Vagina (tissue), 2 donors: ENCODE data around the gene IRAK3. TPM values are rescaled to one million over a fixed set of nuclear protein-coding genes. Genes with fewer than 3 reads are reported as not detected.

Experiments used
- DNase-seq, 2 donors: peaks; one replicate each; pipeline ENCODE4 v3.0.0-alpha.2; 2017; ENCODE audit errors: extremely low spot score in 2 of 2
- H3K27ac ChIP-seq: fragments of 200-600 bp; sonication (generic); one replicate; pipeline ENCODE4 v1.5.1; 2019
- H3K27me3 ChIP-seq: fragments of 200-600 bp; sonication (generic); one replicate; pipeline ENCODE4 v1.5.1; 2019
- H3K36me3 ChIP-seq, 2 donors: fragments of 200-600 bp; sonication (generic); one replicate each; pipeline ENCODE4 v1.5.1; 2017 to 2019
- H3K4me1 ChIP-seq: fragments of 200-600 bp; sonication (generic); one replicate; pipeline ENCODE4 v1.5.1; 2019
- H3K4me3 ChIP-seq, 2 donors: fragments of 200-600 bp; sonication (generic); 1 replicate in 1 of 2; 2 replicates in 1 of 2; pipeline ENCODE4 v1.5.1; 2016 to 2019
- H3K9me3 ChIP-seq: fragments of 200-600 bp; sonication (generic); one replicate; pipeline ENCODE4 v1.5.1; 2019
- POLR2A ChIP-seq, 2 donors: fragments of 450-650 bp; IDR thresholded peaks; one replicate each; pipeline ENCODE4 v1.6.1; 2017; ENCODE audit warnings: antibody characterized with exemption in 2 of 2, mild to moderate bottlenecking in 2 of 2, moderate library complexity in 2 of 2
- POLR2AphosphoS5 ChIP-seq, 2 donors: sonication (generic); formaldehyde crosslinking; IDR thresholded peaks; one replicate each; pipeline ENCODE4 v1.9.0; 2017; ENCODE audit warnings: antibody characterized with exemption in 2 of 2, mild to moderate bottlenecking in 2 of 2, low read depth in 1 of 2; ENCODE audit not compliant: insufficient read depth in 1 of 2
- intact Hi-C: fragments of 100-400 bp; cut with DNase I; formaldehyde crosslinking; loops from one replicate; pipeline ENCODE4 v1.15.1; 2023
- total RNA-seq: library from RNA; depleted of rRNA; stranded (reverse); fragments of >200 nt; gene quantifications from one replicate; pipeline ENCODE4 v1.2.3, GENCODE V29; 2016
- TF ChIP-seq, protein P1 (sequence below), 3 experiments: fragments of 450-650 bp in 2 of 3; fragments of 200-600 bp in 1 of 3; sonication (generic) in 1 of 3; IDR thresholded peaks; one replicate each; pipeline ENCODE4 v1.5.1; 2017 to 2019; ENCODE audit warnings: antibody characterized with exemption in 3 of 3, mild to moderate bottlenecking in 2 of 3, moderate library complexity in 2 of 3

The IRAK3 gene
- total RNA-seq, 1 donor from 2014 or later = 23.1 TPM

- H3K9me3 ChIP-seq = no peaks in the 10 kb centered on the region
- H3K27ac ChIP-seq = no peak overlapping the region
- TF ChIP-seq POLR2AphosphoS5 (IDR thresholded peaks at IDR 0.05; ENCODE audit: insufficient read depth in 1 of 2, low read depth in 1 of 2) (no peak), POLR2A (IDR thresholded peaks at IDR 0.05) (no peak)
- TF ChIP-seq, protein P1, sequence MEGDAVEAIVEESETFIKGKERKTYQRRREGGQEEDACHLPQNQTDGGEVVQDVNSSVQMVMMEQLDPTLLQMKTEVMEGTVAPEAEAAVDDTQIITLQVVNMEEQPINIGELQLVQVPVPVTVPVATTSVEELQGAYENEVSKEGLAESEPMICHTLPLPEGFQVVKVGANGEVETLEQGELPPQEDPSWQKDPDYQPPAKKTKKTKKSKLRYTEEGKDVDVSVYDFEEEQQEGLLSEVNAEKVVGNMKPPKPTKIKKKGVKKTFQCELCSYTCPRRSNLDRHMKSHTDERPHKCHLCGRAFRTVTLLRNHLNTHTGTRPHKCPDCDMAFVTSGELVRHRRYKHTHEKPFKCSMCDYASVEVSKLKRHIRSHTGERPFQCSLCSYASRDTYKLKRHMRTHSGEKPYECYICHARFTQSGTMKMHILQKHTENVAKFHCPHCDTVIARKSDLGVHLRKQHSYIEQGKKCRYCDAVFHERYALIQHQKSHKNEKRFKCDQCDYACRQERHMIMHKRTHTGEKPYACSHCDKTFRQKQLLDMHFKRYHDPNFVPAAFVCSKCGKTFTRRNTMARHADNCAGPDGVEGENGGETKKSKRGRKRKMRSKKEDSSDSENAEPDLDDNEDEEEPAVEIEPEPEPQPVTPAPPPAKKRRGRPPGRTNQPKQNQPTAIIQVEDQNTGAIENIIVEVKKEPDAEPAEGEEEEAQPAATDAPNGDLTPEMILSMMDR (IDR thresholded peaks at IDR 0.05) = no peak
- peaks cover 0 to 20% of the 10 kb centered on the region in 2 donors for H3K36me3 ChIP-seq
- no peak overlapping the region for H3K4me3 ChIP-seq
- H3K4me1 ChIP-seq = peaks cover 12% of the 10 kb centered on the region
- H3K27me3 ChIP-seq = no peaks in the 10 kb centered on the region
- DNase-seq = no peak
- intact Hi-C loops = no loop called here
These were observed 34.2 kb upstream of the IRAK3 start for GRCh38 chr12:66154776-66155175.

- Histone ChIP-seq H3K36me3 (peaks cover 0 to 27% of the 10 kb centered on the region in 2 donors), H3K4me1 (peaks cover 14% of the 10 kb centered on the region), H3K4me3 (no peak overlapping the region), H3K27me3 (no peaks in the 10 kb centered on the region), H3K27ac (no peak overlapping the region), H3K9me3 (no peaks in the 10 kb centered on the region)
- TF ChIP-seq, protein P1 (IDR thresholded peaks at IDR 0.05) = no peak
- no peak for TF ChIP-seq POLR2AphosphoS5 (IDR thresholded peaks at IDR 0.05; ENCODE audit: insufficient read depth in 1 of 2, low read depth in 1 of 2)
- TF ChIP-seq POLR2A (IDR thresholded peaks at IDR 0.05) = no peak
- intact Hi-C loops = no loop called here
- no peak for DNase-seq
These were observed 32.4 kb upstream of the IRAK3 start for GRCh38 chr12:66156654-66157053.

DNA sequence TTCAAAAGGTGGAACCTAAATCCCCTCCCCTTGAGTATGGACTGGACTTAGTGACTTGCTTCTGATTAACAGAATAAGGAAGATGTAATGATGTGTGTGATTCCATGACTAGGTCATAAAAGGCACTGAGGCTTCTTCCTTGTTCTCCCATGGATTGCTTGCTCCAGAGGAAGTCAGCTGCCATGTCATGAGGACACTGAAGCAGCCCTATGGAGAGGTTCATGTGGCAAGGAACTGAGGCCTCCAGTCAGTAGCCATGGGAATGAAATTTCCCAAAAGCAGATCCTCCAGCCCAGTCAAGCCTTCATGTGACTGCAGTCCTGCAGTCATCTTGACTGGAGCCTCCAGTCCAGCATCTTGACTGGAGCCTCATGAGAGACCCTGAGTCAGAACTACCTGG lies 29.9 kb upstream of the IRAK3 start:
- Histone ChIP-seq H3K4me3 (no peak overlapping the region), H3K27ac (no peak overlapping the region), H3K36me3 (peaks cover 0 to 25% of the 10 kb centered on the region in 2 donors), H3K4me1 (peaks cover 35% of the 10 kb centered on the region), H3K27me3 (no peaks in the 10 kb centered on the region), H3K9me3 (no peaks in the 10 kb centered on the region)
- no peak for TF ChIP-seq POLR2A (IDR thresholded peaks at IDR 0.05)
- intact Hi-C loops = no loop called here
- DNase-seq = no peak

DNA sequence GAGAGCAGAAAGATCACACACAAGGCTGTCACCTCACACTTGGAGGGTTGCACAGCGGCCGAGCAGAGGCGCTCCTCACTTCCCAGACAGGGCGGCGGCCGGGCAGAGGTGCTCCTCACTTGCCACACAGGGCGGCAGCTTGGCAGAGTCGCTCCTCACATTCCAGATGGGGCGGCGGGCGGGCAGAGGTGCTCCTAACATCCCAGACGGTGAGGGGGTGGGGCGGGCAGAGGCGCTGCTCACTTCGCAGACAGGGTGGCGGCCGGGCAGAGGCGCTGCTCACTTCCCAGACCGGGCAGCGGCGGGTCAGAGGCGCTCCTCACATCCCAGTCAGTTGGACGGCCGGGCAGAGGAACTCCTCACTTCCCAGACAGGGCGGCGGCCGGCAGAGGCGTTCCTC lies 28.3 kb upstream of the IRAK3 start:
- intact Hi-C loops = no loop called here
- no peak overlapping the region for H3K27ac ChIP-seq
- H3K27me3 ChIP-seq = no peaks in the 10 kb centered on the region
- H3K4me1 ChIP-seq = peaks cover 30% of the 10 kb centered on the region
- no peak overlapping the region for H3K4me3 ChIP-seq
- no peaks in the 10 kb centered on the region for H3K9me3 ChIP-seq
- peaks cover 0 to 25% of the 10 kb centered on the region in 2 donors for H3K36me3 ChIP-seq
- TF ChIP-seq, protein P1 (IDR thresholded peaks at IDR 0.05) = no peak
- TF ChIP-seq POLR2A (IDR thresholded peaks at IDR 0.05) (no peak), POLR2AphosphoS5 (IDR thresholded peaks at IDR 0.05; ENCODE audit: insufficient read depth in 1 of 2, low read depth in 1 of 2) (no peak)
- no peak for DNase-seq

GRCh38 chr12:66162701-66163100 lies 26.3 kb upstream of the IRAK3 start:
- Histone ChIP-seq H3K4me1 (peaks cover 28% of the 10 kb centered on the region), H3K9me3 (no peaks in the 10 kb centered on the region), H3K36me3 (peaks cover 0 to 25% of the 10 kb centered on the region in 2 donors), H3K4me3 (no peak overlapping the region), H3K27ac (no peak overlapping the region), H3K27me3 (no peaks in the 10 kb centered on the region)
- TF ChIP-seq POLR2A (IDR thresholded peaks at IDR 0.05) (no peak), POLR2AphosphoS5 (IDR thresholded peaks at IDR 0.05; ENCODE audit: insufficient read depth in 1 of 2, low read depth in 1 of 2) (no peak)
- TF ChIP-seq, protein P1 (IDR thresholded peaks at IDR 0.05) = no peak
- intact Hi-C loops = no loop called here
- no peak for DNase-seq
